GM19324 (cell line): ENCODE measurements around the gene DIS3L2.
"Not testable (repeated sequence)": the region's sequence is repeated elsewhere in the genome, so short reads cannot be mapped to it uniquely, and the experiment has no call there.

Experiments used
- ATAC-seq: cut with Tn5 transposase; IDR thresholded peaks from one replicate; pipeline ENCODE4 v1.9.1; 2021; ENCODE audit warnings: mild to moderate bottlenecking, moderate library complexity; ENCODE audit not compliant: unreplicated experiment, low FRiP score

DIS3L2 gene

GRCh38 chr2:232006253-232006652, 44.7 kb downstream of the DIS3L2 start:
- ATAC-seq: no peak

- no peak for ATAC-seq
Measured at GRCh38 chr2:232008907-232009638, 47.6 kb downstream of the DIS3L2 start.

GRCh38 chr2:232009639-232010274, 48.2 kb downstream of the DIS3L2 start:
- no peak for ATAC-seq

GRCh38 chr2:232013701-232014353, 52.3 kb downstream of the DIS3L2 start:
- ATAC-seq: no peak

GRCh38 chr2:232014681-232015080, 53.2 kb downstream of the DIS3L2 start:
- no peak for ATAC-seq

GRCh38 chr2:232018181-232018580, 56.7 kb downstream of the DIS3L2 start:
- ATAC-seq: no peak

- no peak for ATAC-seq
Measured at GRCh38 chr2:232022718-232023117, 61.2 kb downstream of the DIS3L2 start.

- no peak for ATAC-seq
Measured at GRCh38 chr2:232023426-232023825, 61.9 kb downstream of the DIS3L2 start.

- no peak for ATAC-seq
Measured at GRCh38 chr2:232024457-232024856, 62.9 kb downstream of the DIS3L2 start.

- peak; percentile 75 for ATAC-seq
Measured at GRCh38 chr2:232026910-232027309, 65.4 kb downstream of the DIS3L2 start.

GRCh38 chr2:232027530-232027929, 66.0 kb downstream of the DIS3L2 start:
- ATAC-seq: no peak

GRCh38 chr2:232028071-232028470, 66.6 kb downstream of the DIS3L2 start:
- ATAC-seq: no peak

GRCh38 chr2:232028631-232029030, 67.1 kb downstream of the DIS3L2 start:
- ATAC-seq: no peak

GRCh38 chr2:232029346-232029745, 67.8 kb downstream of the DIS3L2 start:
- no peak for ATAC-seq

- ATAC-seq: no peak
Measured at GRCh38 chr2:232030229-232030628, 68.7 kb downstream of the DIS3L2 start.

- not testable (repeated sequence) for ATAC-seq
Measured at GRCh38 chr2:232035292-232035691, 73.8 kb downstream of the DIS3L2 start.

GRCh38 chr2:232036876-232037275, 75.4 kb downstream of the DIS3L2 start:
- not testable (repeated sequence) for ATAC-seq

GRCh38 chr2:232038251-232038880, 76.9 kb downstream of the DIS3L2 start:
- no peak for ATAC-seq

GRCh38 chr2:232038881-232039485, 77.5 kb downstream of the DIS3L2 start:
- no peak for ATAC-seq

GRCh38 chr2:232042911-232043574, 81.5 kb downstream of the DIS3L2 start:
- no peak for ATAC-seq
